ENCODE measurements around the gene LTA4H. TPM values are rescaled to one million over a fixed set of nuclear protein-coding genes. Genes with fewer than 3 reads are reported as not detected.

LTA4H gene
- polyA plus RNA-seq, 1 donor (not counting 4 experiments of a cell fraction or from before 2014, with no cell fraction given): 183 TPM

DNA sequence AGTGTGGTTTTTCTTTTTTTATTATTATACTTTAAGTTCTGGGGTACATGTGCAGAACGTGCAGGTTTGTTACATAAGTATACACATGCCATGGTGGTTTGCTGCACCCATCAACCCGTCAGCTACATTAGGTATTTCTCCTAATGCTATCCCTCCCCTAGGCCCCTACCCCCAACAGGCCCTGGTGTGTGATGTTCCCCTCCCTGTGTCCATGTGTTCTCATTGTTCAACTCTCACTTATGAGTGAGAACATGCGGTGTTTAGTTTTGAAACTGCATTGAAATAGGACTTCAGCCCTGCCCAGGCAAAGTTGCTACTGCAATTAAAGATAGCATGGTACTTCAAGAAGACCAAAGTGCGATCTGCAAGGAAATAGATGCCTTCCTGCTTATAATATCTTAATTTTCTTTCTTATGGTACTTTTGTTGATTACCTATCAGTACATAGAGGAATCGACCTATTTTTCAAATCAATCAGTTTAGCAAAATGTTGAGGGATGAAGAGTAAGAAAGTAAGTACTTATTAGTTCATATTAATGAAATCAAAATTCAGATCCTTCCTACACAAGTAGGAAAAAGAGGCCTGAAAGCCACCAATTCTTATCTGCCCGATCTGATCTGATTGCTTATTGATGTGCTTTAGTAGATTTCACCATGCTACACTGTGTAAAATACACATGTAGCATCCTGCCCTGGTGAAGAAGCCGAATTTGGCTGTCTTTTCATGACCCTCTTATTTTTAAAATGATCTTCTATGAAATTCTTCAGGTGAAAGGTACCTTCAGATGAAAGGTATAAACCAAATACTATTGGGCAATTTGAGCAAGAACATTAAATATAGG lies 1.6 kb downstream of the LTA4H start:
- no peaks in the 10 kb centered on the region for H3K27me3 ChIP-seq (ENCODE audit: control insufficient read depth, extremely low read depth, insufficient read depth, low read length)
- H3K27ac ChIP-seq (ENCODE audit: control insufficient read depth, insufficient read depth, low read length): peak overlapping the region; percentile 72
- peak overlapping the region; percentile 82 to 94 (median 85) for H3K4me3 ChIP-seq (ENCODE audit: control insufficient read depth in 2 of 3, extremely low read depth in 1 of 3, insufficient read depth in 2 of 3, low read depth in 1 of 3, low read length in 3 of 3)
- dilution Hi-C loops (cut with MboI; ENCODE audit: extremely low pct_ligation_motif_present, low sequenced_read_pairs): no loop called here
- peaks cover 37% of the 10 kb centered on the region for H3K79me2 ChIP-seq (ENCODE audit: control insufficient read depth, insufficient read depth, low read length)
- peak overlapping the region; percentile 82 for H3K4me2 ChIP-seq (ENCODE audit: control insufficient read depth, extremely low read depth, insufficient read depth, low read depth, low read length)
- TF ChIP-seq, protein P1, sequence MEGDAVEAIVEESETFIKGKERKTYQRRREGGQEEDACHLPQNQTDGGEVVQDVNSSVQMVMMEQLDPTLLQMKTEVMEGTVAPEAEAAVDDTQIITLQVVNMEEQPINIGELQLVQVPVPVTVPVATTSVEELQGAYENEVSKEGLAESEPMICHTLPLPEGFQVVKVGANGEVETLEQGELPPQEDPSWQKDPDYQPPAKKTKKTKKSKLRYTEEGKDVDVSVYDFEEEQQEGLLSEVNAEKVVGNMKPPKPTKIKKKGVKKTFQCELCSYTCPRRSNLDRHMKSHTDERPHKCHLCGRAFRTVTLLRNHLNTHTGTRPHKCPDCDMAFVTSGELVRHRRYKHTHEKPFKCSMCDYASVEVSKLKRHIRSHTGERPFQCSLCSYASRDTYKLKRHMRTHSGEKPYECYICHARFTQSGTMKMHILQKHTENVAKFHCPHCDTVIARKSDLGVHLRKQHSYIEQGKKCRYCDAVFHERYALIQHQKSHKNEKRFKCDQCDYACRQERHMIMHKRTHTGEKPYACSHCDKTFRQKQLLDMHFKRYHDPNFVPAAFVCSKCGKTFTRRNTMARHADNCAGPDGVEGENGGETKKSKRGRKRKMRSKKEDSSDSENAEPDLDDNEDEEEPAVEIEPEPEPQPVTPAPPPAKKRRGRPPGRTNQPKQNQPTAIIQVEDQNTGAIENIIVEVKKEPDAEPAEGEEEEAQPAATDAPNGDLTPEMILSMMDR (optimal IDR thresholded peaks at IDR 0.05 in 1 of 3, IDR thresholded peaks at IDR 0.05 in 1 of 3, conservative IDR thresholded peaks at IDR 0.05 in 1 of 3; ENCODE audit: extremely low read depth in 1 of 3, insufficient read depth in 2 of 3, low read length in 3 of 3): no peak
- TF ChIP-seq EZH2 (IDR thresholded peaks at IDR 0.05; ENCODE audit: low read length): no peak
- H3K4me1 ChIP-seq (ENCODE audit: control insufficient read depth, extremely low read depth, insufficient read depth, low read length): peaks cover 7% of the 10 kb centered on the region
- H3K36me3 ChIP-seq (ENCODE audit: control insufficient read depth in 2 of 2, extremely low read depth in 1 of 2, insufficient read depth in 2 of 2, low read length in 2 of 2): no peaks in the 10 kb centered on the region
- H3K9me3 ChIP-seq (ENCODE audit: control insufficient read depth, low read depth, low read length): no peaks in the 10 kb centered on the region
- H2AFZ ChIP-seq (ENCODE audit: control insufficient read depth, low read length): no peak overlapping the region
- peak overlapping the region; percentile 82 for H3K9ac ChIP-seq (ENCODE audit: control insufficient read depth, extremely low read depth, insufficient read depth, low read length)
- FAIRE-seq: no peak
- H4K20me1 ChIP-seq (ENCODE audit: control insufficient read depth, extremely low read depth, insufficient read depth, low read length): no peaks in the 10 kb centered on the region
- H3K9me1 ChIP-seq (ENCODE audit: control insufficient read depth, extremely low read depth, insufficient read depth, low read length): no peaks in the 10 kb centered on the region
- DNase-seq (ENCODE audit: low read depth, low spot score): no peak

DNA sequence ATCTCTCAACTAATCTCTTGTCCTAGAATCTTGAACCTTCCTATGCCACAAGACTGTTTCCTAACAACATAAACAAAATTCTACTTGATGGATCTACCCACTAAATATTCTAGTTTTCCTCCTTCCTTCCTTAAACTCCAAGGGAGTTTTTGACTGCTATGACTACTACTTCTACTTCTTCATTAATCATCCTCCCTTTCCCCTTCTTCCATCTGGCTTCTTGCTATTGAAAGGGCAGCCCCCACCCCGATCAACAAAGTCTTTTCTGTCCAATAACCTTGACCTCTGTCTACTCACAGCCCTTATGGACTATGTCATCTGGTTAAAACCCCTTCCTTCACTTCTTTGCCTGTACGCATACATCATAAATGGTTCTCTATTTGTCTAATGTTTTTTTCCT lies 5.6 kb downstream of the LTA4H start:
- FAIRE-seq (no peak), DNase-seq (ENCODE audit: low read depth, low spot score) (no peak)
- Histone ChIP-seq H3K4me2 (ENCODE audit: control insufficient read depth, extremely low read depth, insufficient read depth, low read depth, low read length) (no peak overlapping the region), H3K9ac (ENCODE audit: control insufficient read depth, extremely low read depth, insufficient read depth, low read length) (no peak overlapping the region), H3K36me3 (ENCODE audit: control insufficient read depth in 2 of 2, extremely low read depth in 1 of 2, insufficient read depth in 2 of 2, low read length in 2 of 2) (peaks cover 5 to 17% of the 10 kb centered on the region in 2 experiments), H3K4me3 (ENCODE audit: control insufficient read depth in 2 of 3, extremely low read depth in 1 of 3, insufficient read depth in 2 of 3, low read depth in 1 of 3, low read length in 3 of 3) (no peak overlapping the region), H3K9me3 (ENCODE audit: control insufficient read depth, low read depth, low read length) (no peaks in the 10 kb centered on the region), H3K27ac (ENCODE audit: control insufficient read depth, insufficient read depth, low read length) (no peak overlapping the region), H3K4me1 (ENCODE audit: control insufficient read depth, extremely low read depth, insufficient read depth, low read length) (peaks cover 7% of the 10 kb centered on the region), H2AFZ (ENCODE audit: control insufficient read depth, low read length) (no peak overlapping the region), H3K79me2 (ENCODE audit: control insufficient read depth, insufficient read depth, low read length) (peaks cover 32% of the 10 kb centered on the region), H3K27me3 (ENCODE audit: control insufficient read depth, extremely low read depth, insufficient read depth, low read length) (no peaks in the 10 kb centered on the region), H3K9me1 (ENCODE audit: control insufficient read depth, extremely low read depth, insufficient read depth, low read length) (no peaks in the 10 kb centered on the region), H4K20me1 (ENCODE audit: control insufficient read depth, extremely low read depth, insufficient read depth, low read length) (no peaks in the 10 kb centered on the region)
- dilution Hi-C loops (cut with MboI; ENCODE audit: extremely low pct_ligation_motif_present, low sequenced_read_pairs): no loop called here
- TF ChIP-seq, protein P1 (optimal IDR thresholded peaks at IDR 0.05 in 1 of 3, IDR thresholded peaks at IDR 0.05 in 1 of 3, conservative IDR thresholded peaks at IDR 0.05 in 1 of 3; ENCODE audit: extremely low read depth in 1 of 3, insufficient read depth in 2 of 3, low read length in 3 of 3): no peak
- TF ChIP-seq EZH2 (IDR thresholded peaks at IDR 0.05; ENCODE audit: low read length): no peak
